ES-I3 (cell line): ENCODE data around the gene FSD1.
"Not testable (repeated sequence)": the region's sequence is repeated elsewhere in the genome, so short reads cannot be mapped to it uniquely, and the experiment has no call there.

Experiments
- H3K36me3 ChIP-seq: 2 replicates; pipeline ENCODE4 v1.6.1; 2013; ENCODE audit warnings: mild to moderate bottlenecking, low read length, control low read depth, moderate library complexity; ENCODE audit not compliant: insufficient read depth
- H3K4me1 ChIP-seq: 2 replicates; pipeline ENCODE4 v1.6.1; 2013; ENCODE audit warnings: mild to moderate bottlenecking, control low read depth, low read length; ENCODE audit not compliant: insufficient read depth
- H3K9ac ChIP-seq: 2 replicates; pipeline ENCODE4 v1.6.1; 2013; ENCODE audit warnings: low read depth, mild to moderate bottlenecking, low read length, moderate library complexity
- H3K9me3 ChIP-seq: 2 replicates; pipeline ENCODE4 v1.6.1; 2013; ENCODE audit warnings: mild to moderate bottlenecking, low read length, moderate library complexity; ENCODE audit not compliant: control insufficient read depth, insufficient read depth

Gene FSD1

DNA sequence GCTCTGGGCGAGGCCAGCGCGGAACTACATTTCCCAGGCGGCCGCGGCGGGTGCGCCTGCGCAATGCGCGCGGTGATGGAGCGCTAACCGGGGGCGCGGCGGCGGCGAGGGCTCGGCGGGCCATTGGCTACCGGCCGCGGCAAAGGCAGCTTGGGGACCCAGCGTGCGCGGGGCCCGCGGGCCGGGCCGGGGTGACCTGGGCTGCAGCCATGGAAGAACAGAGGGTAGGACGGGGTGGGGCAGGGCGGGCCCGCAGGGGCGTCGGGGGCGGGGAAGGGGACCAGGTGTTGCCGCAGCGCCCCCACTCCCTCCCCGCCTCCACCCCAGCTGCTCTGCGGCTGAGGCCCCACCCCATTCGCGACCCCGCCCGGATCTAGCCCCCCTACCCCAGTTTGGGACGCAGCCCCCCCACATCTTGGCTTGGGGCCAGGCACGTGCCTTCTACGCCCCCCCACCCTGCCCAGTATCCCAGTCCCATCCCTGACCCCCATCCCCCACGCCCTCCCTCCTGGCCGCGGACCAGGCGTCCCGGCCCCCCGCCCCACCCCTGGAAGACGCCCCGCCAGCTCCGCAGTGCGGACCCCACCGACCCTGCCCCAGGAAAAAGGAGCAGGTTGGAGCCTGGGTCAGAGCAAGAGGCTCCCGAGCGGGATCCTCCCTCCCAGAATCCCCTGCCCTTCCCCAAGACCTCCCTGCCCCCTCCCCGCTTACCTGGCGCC is at the start of gene FSD1:
TSS of gene FSD1 (plus strand) at position 61 of the 719 bp plus-strand sequence. CDS start at position 210, 149 bp downstream.
- H3K9ac ChIP-seq = peak within 1 kb of the TSS; percentile 25; the same call in 1 of the 2 replicates
- peaks cover 8% of the 10 kb centered on the region; the same call in 1 of the 2 replicates for H3K4me1 ChIP-seq
- H3K36me3 ChIP-seq = no peaks in the 10 kb centered on the region; the same call in 1 of the 2 replicates
- H3K9me3 ChIP-seq = no peaks in the 10 kb centered on the region

DNA sequence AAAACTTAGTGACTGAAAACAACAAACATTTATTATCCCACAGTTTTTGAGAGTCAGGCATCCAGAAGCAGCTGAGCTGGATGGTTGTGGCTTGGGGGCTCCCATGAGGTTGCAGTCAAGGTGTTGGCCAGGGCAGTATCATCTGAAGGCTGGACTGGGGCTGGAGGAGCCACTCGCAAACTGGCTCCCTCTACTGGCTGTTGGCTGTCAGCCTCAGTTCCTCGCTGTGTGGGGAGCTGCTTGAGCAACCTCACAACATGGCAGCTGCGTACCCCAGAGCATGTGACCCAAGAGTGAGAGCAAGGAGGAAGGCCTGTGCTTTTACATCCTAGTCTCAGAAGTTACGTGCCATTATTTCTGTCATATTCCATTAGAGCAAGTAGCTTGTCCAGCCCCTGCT is 47.8 kb upstream of the FSD1 start:
- Histone ChIP-seq H3K4me1 (no peaks in the 10 kb centered on the region), H3K9ac (no peak overlapping the region), H3K9me3 (peaks cover 6% of the 10 kb centered on the region; the same call in 1 of the 2 replicates), H3K36me3 (peaks cover 21% of the 10 kb centered on the region; the same call in 1 of the 2 replicates)

DNA sequence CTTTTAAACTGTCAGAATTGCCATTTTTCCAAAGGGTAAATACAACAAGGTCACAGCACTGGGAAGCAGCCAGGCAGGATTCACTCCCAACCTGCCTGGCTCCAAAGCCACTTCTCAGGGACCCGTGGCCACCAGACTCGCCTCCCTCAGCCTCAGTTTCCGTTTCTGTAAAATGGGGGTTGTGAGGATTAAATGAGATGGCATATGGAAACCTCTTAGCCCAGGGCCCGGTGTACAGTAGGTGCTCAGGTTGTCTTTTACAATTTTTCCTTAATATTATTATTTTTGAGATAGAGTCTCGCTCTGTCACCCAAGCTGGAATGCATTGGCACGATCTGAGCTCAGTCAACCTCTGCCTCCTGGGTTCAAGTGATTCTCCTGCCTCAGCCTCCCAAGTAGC is 47.4 kb upstream of the FSD1 start:
- Histone ChIP-seq H3K36me3 (peaks cover 21% of the 10 kb centered on the region; the same call in 1 of the 2 replicates), H3K9ac (no peak overlapping the region), H3K4me1 (no peaks in the 10 kb centered on the region), H3K9me3 (peaks cover 6% of the 10 kb centered on the region; the same call in 1 of the 2 replicates)

DNA sequence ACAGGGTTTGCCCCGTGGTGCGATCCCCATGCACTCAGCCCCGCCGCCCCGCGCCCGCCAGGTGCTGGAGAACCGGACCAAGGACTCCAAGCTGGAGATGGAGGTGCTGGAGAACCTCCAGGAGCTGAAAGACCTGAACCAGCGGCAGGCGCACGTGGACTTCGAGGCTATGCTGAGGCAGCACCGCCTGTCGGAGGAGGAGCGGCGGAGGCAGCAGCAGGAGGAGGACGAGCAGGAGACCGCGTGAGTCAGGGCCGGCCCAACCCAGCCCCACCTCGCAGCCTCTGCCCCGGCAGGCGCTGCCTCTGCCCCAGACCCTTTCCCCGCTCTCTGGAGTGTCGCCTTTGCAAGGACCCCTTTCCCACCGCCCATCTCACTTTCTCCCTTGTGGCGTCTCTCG is 46.2 kb upstream of the FSD1 start:
- H3K36me3 ChIP-seq = peaks cover 16% of the 10 kb centered on the region; the same call in 1 of the 2 replicates
- H3K4me1 ChIP-seq = no peaks in the 10 kb centered on the region
- H3K9me3 ChIP-seq = peaks cover 6% of the 10 kb centered on the region; the same call in 1 of the 2 replicates
- H3K9ac ChIP-seq = no peak overlapping the region

DNA sequence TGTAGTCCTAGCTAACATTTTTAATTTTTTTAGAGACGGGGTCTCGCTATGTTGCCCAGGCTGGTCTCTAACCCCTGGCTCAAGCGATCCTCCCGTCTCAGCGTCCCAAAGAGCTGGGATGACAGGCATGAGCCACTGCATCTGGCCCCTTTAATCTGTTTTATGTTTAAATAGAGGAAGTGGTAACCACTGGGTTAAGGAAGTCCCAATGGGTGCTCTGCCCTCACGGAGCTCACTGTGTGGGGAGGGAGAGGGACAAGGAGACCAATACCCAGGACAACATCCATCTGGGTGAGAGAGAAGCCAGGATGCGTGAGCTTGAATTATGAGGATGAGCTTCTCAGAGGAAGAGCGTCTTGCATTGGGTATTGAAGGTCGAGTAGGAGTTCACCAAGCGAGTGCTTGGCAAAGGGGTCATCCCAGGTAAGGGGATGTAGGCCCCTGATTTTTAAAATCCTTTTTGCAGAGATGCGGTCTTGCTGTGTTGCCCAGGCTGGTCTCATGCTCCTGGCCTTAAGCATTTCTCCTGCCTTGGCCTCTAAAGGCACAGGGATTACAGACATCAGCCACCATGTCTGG is 43.7 kb upstream of the FSD1 start:
- Histone ChIP-seq H3K9ac (no peak overlapping the region), H3K9me3 (peaks cover 6% of the 10 kb centered on the region; the same call in 1 of the 2 replicates), H3K36me3 (peaks cover 15% of the 10 kb centered on the region; the same call in 1 of the 2 replicates), H3K4me1 (no peaks in the 10 kb centered on the region)

DNA sequence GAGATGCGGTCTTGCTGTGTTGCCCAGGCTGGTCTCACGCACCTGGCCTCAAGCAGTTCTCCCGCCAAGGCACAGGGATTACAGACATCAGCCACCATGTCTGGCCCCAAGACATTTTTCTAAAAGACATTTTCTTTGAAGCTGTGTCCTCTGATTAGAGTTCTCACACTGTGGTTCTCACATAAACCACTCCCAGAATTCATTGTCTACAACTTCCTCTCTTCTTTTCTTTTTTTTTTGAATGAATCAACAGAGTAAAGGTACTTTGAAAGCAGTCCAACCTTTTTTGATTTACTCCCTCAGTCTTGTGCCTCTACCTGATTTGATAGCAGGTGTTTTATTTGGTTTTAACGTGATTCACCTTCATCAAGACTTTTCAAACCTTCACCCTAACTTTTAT is 39.6 kb upstream of the FSD1 start:
- no peak overlapping the region for H3K9ac ChIP-seq
- no peaks in the 10 kb centered on the region for H3K9me3 ChIP-seq
- H3K36me3 ChIP-seq = peaks cover 1% of the 10 kb centered on the region; the same call in 1 of the 2 replicates
- no peaks in the 10 kb centered on the region for H3K4me1 ChIP-seq

DNA sequence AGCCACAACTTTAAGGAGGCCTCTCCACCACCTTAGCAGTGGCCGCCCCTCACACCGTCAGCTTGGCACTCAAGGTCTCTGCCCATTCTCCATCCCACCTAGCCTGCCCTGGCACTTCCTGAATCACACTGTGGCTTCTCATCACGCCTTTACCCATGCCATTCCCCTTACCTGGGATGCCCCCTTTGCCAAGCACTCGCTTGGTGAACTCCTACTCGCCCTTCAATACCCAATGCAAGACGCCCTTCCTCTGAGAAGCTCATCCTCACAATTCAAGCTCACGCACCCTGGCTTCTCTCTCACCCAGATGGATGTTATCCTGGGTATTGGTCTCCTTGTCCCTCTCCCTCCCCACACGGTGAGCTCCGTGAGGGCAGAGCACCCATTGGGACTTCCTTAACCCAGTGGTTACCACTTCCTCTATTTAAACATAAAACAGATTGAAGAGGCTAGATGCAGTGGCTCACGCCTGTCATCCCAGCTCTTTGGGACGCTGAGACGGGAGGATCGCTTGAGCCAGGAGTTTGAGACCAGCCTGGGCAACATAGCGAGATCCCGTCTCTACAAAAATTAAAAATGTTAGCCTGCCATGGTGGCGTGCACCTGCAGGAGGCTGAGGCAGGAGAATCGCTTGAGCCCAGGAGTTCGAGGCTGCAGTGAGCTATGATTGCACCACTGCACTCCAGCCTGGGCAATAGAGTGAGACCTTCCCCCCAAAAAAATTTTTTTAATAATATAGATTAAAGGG is 38.0 kb upstream of the FSD1 start:
- Histone ChIP-seq H3K36me3 (no peaks in the 10 kb centered on the region; the same call in 1 of the 2 replicates), H3K4me1 (no peaks in the 10 kb centered on the region), H3K9me3 (no peaks in the 10 kb centered on the region), H3K9ac (no peak overlapping the region)

DNA sequence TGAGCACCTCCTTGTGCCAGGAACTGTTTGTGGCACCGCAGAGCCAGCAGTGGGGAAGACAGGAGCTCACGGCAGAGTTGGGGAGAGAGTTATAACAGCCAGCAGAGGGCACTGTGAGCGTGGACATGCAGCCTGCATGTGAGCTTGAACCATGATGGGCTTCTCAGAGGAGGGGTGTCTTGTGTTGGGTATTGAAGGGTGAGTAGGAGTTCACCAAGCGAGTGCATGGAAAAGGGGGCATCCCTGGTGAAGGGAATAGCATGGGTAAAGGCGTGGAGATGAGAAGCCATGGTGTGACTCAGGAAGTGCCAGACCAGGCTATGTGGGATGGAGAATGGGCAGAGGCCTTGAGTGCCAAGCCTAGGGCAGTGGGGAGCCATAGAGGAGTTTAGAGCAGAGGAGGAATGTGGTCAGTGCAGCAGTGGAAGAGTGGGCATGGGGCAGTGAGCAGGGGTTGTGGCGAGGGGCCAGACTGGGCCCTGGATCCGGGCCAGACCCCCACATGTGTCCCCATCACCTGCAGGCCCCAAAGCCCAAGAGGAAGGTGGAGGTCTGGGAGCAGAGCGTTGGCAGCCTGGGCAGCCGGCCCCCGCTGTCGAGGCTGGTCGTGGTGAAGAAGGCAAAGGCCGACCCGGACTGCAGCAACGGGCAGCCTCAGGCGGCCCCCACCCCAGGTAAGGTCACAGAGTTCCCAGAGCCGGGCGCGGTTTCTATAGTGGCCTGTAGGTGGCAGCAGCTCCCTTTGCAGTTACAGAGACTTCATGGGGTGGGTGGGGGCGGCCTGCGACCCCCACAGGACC is 37.1 kb upstream of the FSD1 start:
- H3K36me3 ChIP-seq = no peaks in the 10 kb centered on the region; the same call in 1 of the 2 replicates
- no peaks in the 10 kb centered on the region for H3K4me1 ChIP-seq
- no peaks in the 10 kb centered on the region for H3K9me3 ChIP-seq
- H3K9ac ChIP-seq = no peak overlapping the region

DNA sequence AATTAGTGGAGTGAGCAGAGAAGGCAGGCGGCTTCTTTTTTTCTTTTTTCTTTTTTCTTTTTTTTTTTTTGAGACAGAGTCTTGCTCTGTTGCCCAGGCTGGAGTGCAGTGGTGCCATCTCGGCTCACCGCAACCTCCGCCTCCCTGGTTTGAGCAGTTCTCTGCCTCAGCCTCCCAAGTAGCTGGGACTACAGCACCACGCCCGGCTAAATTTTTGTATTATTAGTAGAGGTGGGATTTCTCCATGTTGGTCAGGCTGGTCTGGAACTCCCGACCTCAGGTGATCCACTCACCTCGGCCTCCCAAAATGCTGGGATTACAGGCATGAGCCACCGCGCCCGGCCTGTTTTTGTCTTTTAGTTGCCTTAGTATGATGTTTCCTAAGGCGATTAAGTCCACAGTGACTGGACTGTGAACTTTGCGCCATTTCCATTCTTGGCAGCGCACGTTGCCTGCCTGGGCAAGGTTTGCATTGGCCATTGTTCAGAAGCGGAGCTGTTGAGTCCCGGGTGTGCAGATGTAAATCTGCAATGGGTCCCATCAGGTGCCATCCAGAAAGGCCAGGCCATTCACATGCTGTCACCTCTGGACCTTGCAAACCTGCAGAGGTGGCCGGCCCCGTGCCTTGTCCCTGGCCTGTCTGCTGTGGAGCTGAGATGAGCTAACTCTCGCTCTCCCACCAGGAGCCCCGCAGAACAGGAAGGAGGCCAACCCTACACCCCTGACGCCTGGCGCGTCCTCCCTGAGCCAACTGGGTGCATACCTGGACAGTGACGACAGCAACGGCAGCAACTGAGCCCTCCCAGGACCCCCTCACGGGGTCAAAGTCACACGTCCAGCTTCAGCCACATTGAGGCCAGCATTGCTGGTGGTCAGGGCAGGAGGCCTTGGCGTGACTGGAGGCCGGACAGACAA is 36.2 kb upstream of the FSD1 start:
- Histone ChIP-seq H3K36me3 (no peaks in the 10 kb centered on the region), H3K9me3 (no peaks in the 10 kb centered on the region), H3K4me1 (no peaks in the 10 kb centered on the region), H3K9ac (no peak overlapping the region)

DNA sequence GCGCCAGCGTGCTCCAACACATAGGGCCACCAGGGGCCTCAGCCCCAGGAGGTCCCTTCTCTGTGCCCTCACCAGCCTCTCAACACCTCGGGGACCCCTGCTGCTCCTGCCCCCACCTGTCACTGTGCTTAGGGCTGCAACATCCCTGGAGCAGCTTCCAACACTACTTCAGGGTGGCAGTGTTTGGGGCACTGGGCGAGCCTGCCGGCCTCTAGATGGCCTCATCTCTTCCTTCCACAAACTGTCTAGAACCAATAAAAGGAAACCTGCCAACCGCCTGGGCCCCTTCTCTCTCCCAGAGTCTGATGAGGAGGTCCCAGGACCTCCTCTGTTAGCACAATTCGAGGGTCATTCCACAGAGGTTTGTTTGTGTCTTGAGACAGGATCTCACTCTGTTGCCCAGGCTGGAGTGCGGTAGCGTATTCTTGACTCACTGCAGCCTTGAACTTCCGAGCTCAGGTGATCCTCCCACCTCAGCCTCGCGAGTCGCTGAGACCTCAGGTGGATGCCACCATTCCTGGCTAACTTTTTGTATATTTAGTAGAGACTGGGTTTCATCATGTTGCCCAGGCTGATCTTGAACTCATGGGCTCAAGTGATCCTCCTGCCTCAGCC is 35.5 kb upstream of the FSD1 start:
- no peak overlapping the region for H3K9ac ChIP-seq
- H3K9me3 ChIP-seq = no peaks in the 10 kb centered on the region
- no peaks in the 10 kb centered on the region for H3K4me1 ChIP-seq
- no peaks in the 10 kb centered on the region for H3K36me3 ChIP-seq

DNA sequence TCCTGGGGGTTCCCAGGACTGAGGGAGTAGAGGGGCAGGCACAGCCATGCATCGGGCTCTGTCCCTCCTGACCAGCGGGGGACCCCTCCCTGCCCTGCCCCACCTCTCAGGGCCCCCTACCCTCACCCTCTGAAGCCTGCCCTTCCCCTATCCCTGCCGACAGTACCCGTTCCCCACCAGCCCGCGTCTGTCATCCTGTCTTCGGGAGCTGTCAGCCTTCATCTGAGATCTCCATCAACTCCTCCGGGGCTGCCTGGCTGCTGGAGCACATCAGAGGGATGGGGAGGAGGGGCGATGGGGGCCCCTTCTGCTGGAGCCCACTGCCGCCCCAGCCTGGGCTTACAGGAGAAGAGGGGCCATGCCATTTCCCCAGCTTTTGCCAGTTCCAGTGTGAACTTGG is 31.5 kb upstream of the FSD1 start:
- Histone ChIP-seq H3K36me3 (no peaks in the 10 kb centered on the region), H3K9me3 (no peaks in the 10 kb centered on the region)

DNA sequence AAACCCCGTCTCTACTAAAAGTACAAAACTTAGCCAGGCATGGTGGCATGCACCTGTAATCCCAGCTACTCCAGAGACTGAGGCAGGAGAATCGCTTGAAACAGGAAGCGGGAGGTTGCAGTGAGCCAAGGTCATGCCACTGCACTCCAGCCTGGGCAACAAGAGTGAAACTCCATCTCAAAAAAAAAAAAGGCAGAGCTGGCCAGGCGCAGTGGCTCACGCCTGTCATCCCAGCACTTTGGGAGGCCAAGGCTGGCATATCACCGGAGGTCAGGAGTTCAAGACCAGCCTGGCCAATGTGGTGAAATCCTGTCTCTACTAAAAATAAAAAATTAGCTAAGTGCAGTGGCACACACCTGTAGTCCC is 30.1 kb upstream of the FSD1 start:
- H3K9me3 ChIP-seq, H3K4me1 ChIP-seq, H3K36me3 ChIP-seq, H3K9ac ChIP-seq: not testable (repeated sequence)

More for the DNA sequence above, 31.5 kb upstream of the FSD1 start:
- no peak overlapping the region for H3K9ac ChIP-seq
- H3K4me1 ChIP-seq = no peaks in the 10 kb centered on the region

DNA sequence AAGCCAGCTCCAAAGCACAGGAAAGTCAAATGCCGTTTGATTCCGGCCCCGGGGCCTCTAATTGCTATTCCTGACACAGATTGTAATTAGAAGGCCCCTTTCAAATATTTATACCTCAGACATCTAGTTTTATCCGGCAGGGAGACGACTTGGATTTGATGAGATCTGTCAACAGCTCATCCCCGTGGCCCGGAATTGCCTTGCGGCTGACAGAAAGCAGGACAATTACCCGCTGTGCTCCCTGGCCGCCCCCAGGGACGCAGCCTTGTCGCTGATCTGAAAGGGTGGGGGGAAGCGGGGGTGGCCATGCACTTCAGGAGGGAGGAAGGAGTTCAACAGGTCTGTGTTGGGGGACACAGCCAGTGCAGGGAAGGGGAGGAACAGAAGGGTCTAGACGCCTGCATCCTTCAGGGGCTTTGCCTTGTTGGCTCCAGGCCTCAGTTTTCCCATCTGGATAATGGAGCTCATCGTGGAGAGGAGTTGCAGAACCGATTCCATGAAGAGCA is 27.2 kb upstream of the FSD1 start:
- Histone ChIP-seq H3K36me3 (no peaks in the 10 kb centered on the region), H3K4me1 (no peaks in the 10 kb centered on the region), H3K9me3 (no peaks in the 10 kb centered on the region), H3K9ac (no peak overlapping the region)
